HEK293T (cell line): ENCODE results near the gene KLK12.

Experiments
- BHLHE40 ChIP-seq: fragments of 450-650 bp; IDR thresholded peaks from 2 replicates; pipeline ENCODE4 v1.6.1; 2016; ENCODE audit warnings: mild to moderate bottlenecking, moderate library complexity, borderline replicate concordance
- CTBP1 ChIP-seq: fragments of 450-650 bp; IDR thresholded peaks from 2 replicates; pipeline ENCODE4 v1.6.1; 2016; ENCODE audit warnings: borderline replicate concordance
- FOXA1 ChIP-seq: fragments of 450-650 bp; IDR thresholded peaks from 2 replicates; pipeline ENCODE4 v1.6.1; 2016; ENCODE audit warnings: mild to moderate bottlenecking
- FOXK2 ChIP-seq: fragments of 450-650 bp; IDR thresholded peaks from 2 replicates; pipeline ENCODE4 v1.6.1; 2016; ENCODE audit warnings: mild to moderate bottlenecking
- FOXM1 ChIP-seq: fragments of 450-650 bp; IDR thresholded peaks from 2 replicates; pipeline ENCODE4 v1.6.1; 2017; ENCODE audit warnings: mild to moderate bottlenecking, borderline replicate concordance
- HDGF ChIP-seq: fragments of 450-650 bp; IDR thresholded peaks from 2 replicates; pipeline ENCODE4 v1.6.1; 2017; ENCODE audit warnings: antibody characterized with exemption, borderline replicate concordance
- LEF1 ChIP-seq: fragments of 450-650 bp; IDR thresholded peaks from 2 replicates; pipeline ENCODE4 v1.6.1; 2017; ENCODE audit warnings: mild to moderate bottlenecking, borderline replicate concordance
- SP1 ChIP-seq: fragments of 450-650 bp; IDR thresholded peaks from 2 replicates; pipeline ENCODE4 v1.6.1; 2017
- SUZ12 ChIP-seq: fragments of 450-650 bp; IDR thresholded peaks from 2 replicates; pipeline ENCODE4 v1.6.1; 2016; ENCODE audit warnings: mild to moderate bottlenecking
- TARDBP ChIP-seq: fragments of 450-650 bp; IDR thresholded peaks from 2 replicates; pipeline ENCODE4 v1.6.1; 2016
- ZNF384 ChIP-seq: fragments of 450-650 bp; IDR thresholded peaks from 2 replicates; pipeline ENCODE4 v1.6.1; 2016

- TF ChIP-seq SUZ12 (no peak), SP1 (no peak), FOXA1 (no peak), BHLHE40 (no peak), TARDBP (no peak), ZNF384 (no peak), FOXM1 (no peak), CTBP1 (no peak), LEF1 (no peak), FOXK2 (no peak), HDGF (no peak)
Measured at GRCh38 chr19:51007488-51007887, 27.3 kb downstream of the KLK12 start.
